GM12874 (cell line): Measurements from ENCODE around the gene VWA5B1.

ENCODE experiments used
- CTCF ChIP-seq: IDR thresholded peaks from 2 replicates; pipeline ENCODE4 v1.5.1; 2011; ENCODE audit warnings: low read depth, mild to moderate bottlenecking, control low read depth, low read length, moderate library complexity; ENCODE audit not compliant: insufficient read depth

Gene VWA5B1

GRCh38 chr1:20373286-20373685 lies 82.6 kb downstream of the VWA5B1 start:
- TF ChIP-seq CTCF, result no peak

GRCh38 chr1:20373764-20374163 lies 83.1 kb downstream of the VWA5B1 start:
- no peak for TF ChIP-seq CTCF

GRCh38 chr1:20375563-20375962 lies 84.9 kb downstream of the VWA5B1 start:
- TF ChIP-seq CTCF, result no peak

- TF ChIP-seq CTCF, result no peak
These were observed 85.5 kb downstream of the VWA5B1 start for GRCh38 chr1:20376171-20376570.

- peak; percentile 89 for TF ChIP-seq CTCF
These were observed 86.3 kb downstream of the VWA5B1 start for GRCh38 chr1:20376880-20377494.

- no peak for TF ChIP-seq CTCF
These were observed 87.0 kb downstream of the VWA5B1 start for GRCh38 chr1:20377516-20378270.

GRCh38 chr1:20379075-20379474 lies 88.4 kb downstream of the VWA5B1 start:
- no peak for TF ChIP-seq CTCF
